Measurements from ENCODE around the gene NTN1.

- TF ChIP-seq POLR2A (IDR thresholded peaks at IDR 0.05) (no peak), CTCF (IDR thresholded peaks at IDR 0.05) (no peak)
These were observed 184.5 kb downstream of the NTN1 start for GRCh38 chr17:9205520-9206409.
